Kidney (tissue), 14 donors: Measurements from ENCODE around the gene ZBTB22. TPM values are rescaled to one million over a fixed set of nuclear protein-coding genes. Genes with fewer than 3 reads are reported as not detected.

ENCODE experiments used
- DNase-seq, 5 donors: peaks; one replicate each; pipeline ENCODE4 v3.0.0-alpha.2; 2013 to 2020
- FAIRE-seq: peaks from 2 replicates; lab custom pipeline; 2012; peaks lifted over from hg19 to GRCh38; lab: Jason Lieb, UNC
- H3K27ac ChIP-seq, 2 donors: one replicate each; pipeline ENCODE4 v1.7.0; 2013; ENCODE audit warnings: low read depth in 2 of 2, low read length in 2 of 2, inconsistent platforms in 1 of 2
- H3K27me3 ChIP-seq: one replicate; pipeline ENCODE4 v1.7.1; 2013; ENCODE audit warnings: low read length, inconsistent platforms; ENCODE audit not compliant: control insufficient read depth, insufficient read depth
- H3K36me3 ChIP-seq, 3 donors: one replicate each; pipeline versions ENCODE4 v1.7.0 to v1.7.1; 2013; ENCODE audit warnings: low read length in 3 of 3, control low read depth in 1 of 3, inconsistent platforms in 1 of 3; ENCODE audit not compliant: insufficient read depth in 3 of 3, control insufficient read depth in 2 of 3
- H3K4me1 ChIP-seq, 3 donors: one replicate each; pipeline versions ENCODE4 v1.7.0 to v1.7.1; 2013; ENCODE audit warnings: low read length in 3 of 3, inconsistent platforms in 1 of 3, low read depth in 1 of 3; ENCODE audit not compliant: control insufficient read depth in 2 of 3, insufficient read depth in 2 of 3
- H3K4me3 ChIP-seq, 3 donors: one replicate each; pipeline versions ENCODE4 v1.7.0 to v1.8.1; 2013; ENCODE audit warnings: low read length in 3 of 3, control low read depth in 1 of 3, inconsistent platforms in 1 of 3
- H3K9ac ChIP-seq, 3 donors: one replicate each; pipeline versions ENCODE4 v1.7.0 to v1.7.1; 2013; ENCODE audit warnings: low read length in 3 of 3, control low read depth in 1 of 3, inconsistent platforms in 1 of 3
- H3K9me3 ChIP-seq, 3 donors: one replicate each; pipeline versions ENCODE4 v1.7.0 to v1.7.1; 2013; ENCODE audit warnings: low read length in 3 of 3, control low read depth in 1 of 3, inconsistent platforms in 1 of 3; ENCODE audit not compliant: control insufficient read depth in 2 of 3, insufficient read depth in 1 of 3
- CTCF ChIP-seq: IDR thresholded peaks from 3 replicates; pipeline ENCODE4 v1.5.1; 2012; ENCODE audit warnings: mild to moderate bottlenecking, moderate library complexity, borderline replicate concordance; ENCODE audit not compliant: insufficient read depth; ENCODE audit errors: extremely low read depth
- intact Hi-C: fragments of 100-400 bp; cut with DNase I; formaldehyde crosslinking; loops from one replicate; pipeline ENCODE4 v1.11.1; 2022
- polyA plus RNA-seq: library from polyadenylated mRNA; stranded (reverse); fragments of 350-450 nt; fragmentation: Illumina TruSeq; extraction: RNeasy Lipid Tissue Mini Kit (QIAGEN cat#74804); gene quantifications from one replicate; pipeline ENCODE4 v1.2.3, GENCODE V29; 2014; ENCODE audit warnings: low read depth, low replicate concordance; ENCODE audit not compliant: insufficient read depth
- total RNA-seq: library from RNA; stranded (reverse); fragmentation: NEBNext Ultra II Directional; extraction: Animal tissue kit (Norgen Biotek cat#: 25700); gene quantifications from one replicate; pipeline ENCODE4 v1.2.1, GENCODE V29; 2021
- donor health status: control.
- donor health status: control.
- donor health status: control.
- donor health status: control.
- donor health status: control.
- donor health status: DM: yes; HTN: yes; CAD: no.
- donor health status: Normal renal cell carcinoma (clear cell type).

The ZBTB22 gene
- total and polyA plus RNA-seq, 2 donors from 2014 or later = 16.3 to 22.9 TPM

- Histone ChIP-seq H3K36me3 (no peaks in the 10 kb centered on the region), H3K9ac (no peak overlapping the region), H3K4me1 (no peaks in the 10 kb centered on the region), H3K9me3 (no peaks in the 10 kb centered on the region), H3K27ac (no peak overlapping the region), H3K4me3 (no peak overlapping the region), H3K27me3 (no peaks in the 10 kb centered on the region)
- intact Hi-C loops = no loop called here
- DNase-seq = no peak
- TF ChIP-seq CTCF = no peak
- FAIRE-seq = no peak
These were observed 21.6 kb upstream of the ZBTB22 start for GRCh38 chr6:33339193-33339592.

- TF ChIP-seq CTCF = no peak
- no peak overlapping the region for H3K4me3 ChIP-seq
- H3K27me3 ChIP-seq = no peaks in the 10 kb centered on the region
- H3K9ac ChIP-seq = no peak overlapping the region
- no peaks in the 10 kb centered on the region for H3K36me3 ChIP-seq
- intact Hi-C loops = no loop called here
- no peaks in the 10 kb centered on the region for H3K4me1 ChIP-seq
- FAIRE-seq = no peak
- no peak overlapping the region for H3K27ac ChIP-seq
- no peak for DNase-seq
- H3K9me3 ChIP-seq = no peaks in the 10 kb centered on the region
These were observed 19.0 kb upstream of the ZBTB22 start for GRCh38 chr6:33336495-33336894.

GRCh38 chr6:33335916-33336315, 18.4 kb upstream of the ZBTB22 start:
- Histone ChIP-seq H3K36me3 (no peaks in the 10 kb centered on the region), H3K9me3 (no peaks in the 10 kb centered on the region), H3K4me1 (no peaks in the 10 kb centered on the region), H3K27ac (no peak overlapping the region), H3K4me3 (no peak overlapping the region), H3K9ac (no peak overlapping the region), H3K27me3 (no peaks in the 10 kb centered on the region)
- DNase-seq = no peak
- no peak for FAIRE-seq
- intact Hi-C loops = no loop called here
- TF ChIP-seq CTCF = no peak

GRCh38 chr6:33333666-33334065, 16.1 kb upstream of the ZBTB22 start:
- Histone ChIP-seq H3K9ac (no peak overlapping the region), H3K27me3 (no peaks in the 10 kb centered on the region), H3K9me3 (no peaks in the 10 kb centered on the region), H3K4me3 (no peak overlapping the region), H3K4me1 (no peaks in the 10 kb centered on the region), H3K27ac (no peak overlapping the region), H3K36me3 (no peaks in the 10 kb centered on the region)
- TF ChIP-seq CTCF = no peak
- DNase-seq (no peak), FAIRE-seq (no peak)
- intact Hi-C loops = no loop called here
